Measurements from ENCODE around the gene ZMIZ2. TPM values are rescaled to one million over a fixed set of nuclear protein-coding genes. Genes with fewer than 3 reads are reported as not detected.
A peak's percentile ranks its signal among the peaks of the same experiment; 100 is the strongest.

The ZMIZ2 gene
- total and polyA plus RNA-seq, 2 donors (not counting 1 experiment from before 2014, with no cell fraction given), result 254 to 442 TPM

- 90% methylated on average over 18 of the region's 19 CpGs for WGBS (ENCODE audit: insufficient coverage)
- Histone ChIP-seq H3K27ac (ENCODE audit: low read length in 2 of 2) (peak overlapping the region; percentile 73 to 77), H3K36me3 (replicated peaks in 1 of 2; ENCODE audit: control extremely low read depth in 1 of 2, control insufficient read depth in 1 of 2, extremely low read depth in 1 of 2, insufficient read depth in 2 of 2, low read length in 1 of 2) (peaks cover 0 to 57% of the 10 kb centered on the region in 2 experiments), H3K4me1 (ENCODE audit: control insufficient read depth in 2 of 2, insufficient read depth in 2 of 2, low read length in 2 of 2) (peaks cover 31 to 60% of the 10 kb centered on the region in 2 donors), H3K9ac (ENCODE audit: low read length) (no peak overlapping the region), H2AFZ (ENCODE audit: insufficient read depth, low read depth, low read length, poor library complexity, severe bottlenecking) (no peak overlapping the region), H3K27me3 (replicated peaks in 1 of 4; ENCODE audit: control extremely low read depth in 1 of 4, control insufficient read depth in 3 of 4, insufficient read depth in 4 of 4, low read length in 3 of 4) (no peaks in the 10 kb centered on the region), H3K79me2 (ENCODE audit: control insufficient read depth, insufficient read depth, low read length) (peaks cover 3% of the 10 kb centered on the region), H3K4me3 (ENCODE audit: control extremely low read depth in 1 of 5, extremely low read depth in 1 of 5, insufficient read depth in 1 of 5, low read depth in 2 of 5, low read length in 4 of 5) (no peak overlapping the region), H4K20me1 (ENCODE audit: control insufficient read depth, insufficient read depth, low read length, poor library complexity, severe bottlenecking) (peaks cover 9% of the 10 kb centered on the region), H3K9me3 (ENCODE audit: control extremely low read depth in 1 of 3, control insufficient read depth in 2 of 3, insufficient read depth in 1 of 3, low read length in 2 of 3) (peaks cover 0 to 6% (median 0%) of the 10 kb centered on the region in 3 donors), H3K4me2 (replicated peaks; ENCODE audit: low read depth, low read length, poor library complexity, severe bottlenecking) (peak overlapping the region; percentile 60)
- H3K4me3 Mint-ChIP-seq, result peak overlapping the region; percentile 76
- ChIA-PET CTCF (interaction anchor here (0.6 to 4.0 kb wide), 11 partner anchors 14 to 179 kb away, joined by 3 to 37 read pairs (median 4); partner anchors contain the start of genes H2AZ2 and ZMIZ2), POLR2A (interaction anchor here (1.5 to 3.1 kb wide), 4 partner anchors 16 to 160 kb away, joined by 5 to 29 read pairs (median 7); partner anchors contain the start of genes OGDH, PPIA and ZMIZ2)
- H3K27me3 Mint-ChIP-seq, result no peaks in the 10 kb centered on the region
- no peaks in the 10 kb centered on the region for H3K9me3 Mint-ChIP-seq (ENCODE audit: insufficient read depth)
- no peak for TF ChIP-seq CTCF (IDR thresholded peaks at IDR 0.05)
- no peak for TF ChIP-seq EZH2 (IDR thresholded peaks at IDR 0.05; ENCODE audit: borderline replicate concordance, insufficient read depth, low read depth, low read length, poor library complexity, severe bottlenecking)
- intact Hi-C loops (cut with micrococcal nuclease), result no loop called here
- peaks cover 53% of the 10 kb centered on the region for H3K4me1 Mint-ChIP-seq
- DNase-seq, result no peak
- no peak for ATAC-seq (ENCODE audit: low read depth)
- H3K27ac Mint-ChIP-seq, result peak overlapping the region; percentile 97
These were observed 18.7 kb downstream of the ZMIZ2 start for GRCh38 chr7:44767134-44767911.
